GM18502 (cell line): ENCODE results near the gene TBC1D10A.
"Not testable (repeated sequence)": the region's sequence is repeated elsewhere in the genome, so short reads cannot be mapped to it uniquely, and the experiment has no call there.

Experiments used
- ATAC-seq: cut with Tn5 transposase; IDR thresholded peaks from one replicate; pipeline ENCODE4 v1.9.1; 2021; ENCODE audit warnings: mild to moderate bottlenecking; ENCODE audit not compliant: unreplicated experiment, poor library complexity

TBC1D10A gene

DNA sequence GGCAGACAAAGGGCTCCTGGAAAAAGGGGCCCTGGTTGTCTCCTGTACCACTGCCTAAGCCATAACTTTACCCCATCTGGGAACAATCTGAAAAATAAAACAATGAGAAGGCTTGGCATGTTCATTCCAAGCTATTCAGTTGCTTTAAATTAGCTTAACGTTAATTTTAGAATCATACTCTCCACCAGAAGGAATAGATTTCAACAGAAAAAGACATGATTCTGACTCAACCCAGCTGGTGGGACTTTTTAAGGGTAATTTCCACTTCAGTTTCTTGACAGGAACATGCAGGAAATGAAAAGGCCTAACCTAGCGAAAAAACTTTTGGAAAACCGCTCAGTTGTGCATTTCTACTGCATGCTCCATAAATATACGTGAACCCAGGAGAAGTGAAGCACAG is 22.1 kb upstream of the TBC1D10A start:
- ATAC-seq = no peak

DNA sequence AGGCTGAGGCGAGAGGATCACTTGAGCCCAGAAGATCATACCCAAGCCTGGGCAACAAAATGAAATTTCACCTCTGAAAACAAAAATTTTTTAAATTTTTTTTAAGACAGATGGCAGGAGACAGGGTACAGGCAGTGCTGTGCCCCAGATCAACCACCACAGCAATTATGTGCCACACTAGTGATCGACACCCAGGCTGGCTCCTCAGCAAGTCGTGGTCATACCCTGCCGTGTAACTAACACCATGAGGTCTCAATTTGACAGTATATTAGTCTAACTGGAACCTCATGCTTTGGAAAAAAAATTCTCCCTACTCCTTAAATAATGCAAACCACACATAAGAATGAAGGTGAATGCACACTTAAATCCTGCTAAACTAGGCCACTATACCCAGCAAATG is 21.7 kb upstream of the TBC1D10A start:
- ATAC-seq = no peak

DNA sequence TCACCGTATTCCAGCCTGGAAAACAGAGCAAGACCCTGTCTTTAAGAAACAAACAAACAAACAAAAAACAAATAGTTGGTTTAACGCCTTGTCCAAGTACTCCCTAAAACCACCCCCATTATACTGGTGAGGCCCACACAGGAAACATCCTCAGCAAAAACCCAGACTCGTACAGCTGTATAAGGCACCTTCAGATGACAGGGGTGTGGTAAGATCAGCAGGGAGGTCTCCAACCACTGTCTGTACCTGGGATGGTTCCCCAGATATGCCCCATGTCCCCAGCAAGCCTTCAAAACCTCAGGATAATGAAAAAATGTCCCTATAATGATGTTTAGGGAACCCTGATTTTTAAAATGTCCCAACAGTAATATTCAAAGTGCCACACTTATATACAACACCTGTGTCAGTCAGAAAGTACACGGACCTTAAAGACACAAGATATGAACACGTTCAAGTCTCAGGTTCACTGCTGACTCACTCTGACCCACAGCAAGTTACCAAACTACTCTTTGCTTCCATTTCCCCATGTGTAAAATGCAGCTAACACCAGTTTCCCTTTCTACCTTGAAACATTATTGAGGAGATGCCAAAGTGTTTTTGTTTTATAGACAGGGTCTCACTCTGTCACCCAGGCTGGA is 20.6 kb upstream of the TBC1D10A start:
- ATAC-seq = no peak

DNA sequence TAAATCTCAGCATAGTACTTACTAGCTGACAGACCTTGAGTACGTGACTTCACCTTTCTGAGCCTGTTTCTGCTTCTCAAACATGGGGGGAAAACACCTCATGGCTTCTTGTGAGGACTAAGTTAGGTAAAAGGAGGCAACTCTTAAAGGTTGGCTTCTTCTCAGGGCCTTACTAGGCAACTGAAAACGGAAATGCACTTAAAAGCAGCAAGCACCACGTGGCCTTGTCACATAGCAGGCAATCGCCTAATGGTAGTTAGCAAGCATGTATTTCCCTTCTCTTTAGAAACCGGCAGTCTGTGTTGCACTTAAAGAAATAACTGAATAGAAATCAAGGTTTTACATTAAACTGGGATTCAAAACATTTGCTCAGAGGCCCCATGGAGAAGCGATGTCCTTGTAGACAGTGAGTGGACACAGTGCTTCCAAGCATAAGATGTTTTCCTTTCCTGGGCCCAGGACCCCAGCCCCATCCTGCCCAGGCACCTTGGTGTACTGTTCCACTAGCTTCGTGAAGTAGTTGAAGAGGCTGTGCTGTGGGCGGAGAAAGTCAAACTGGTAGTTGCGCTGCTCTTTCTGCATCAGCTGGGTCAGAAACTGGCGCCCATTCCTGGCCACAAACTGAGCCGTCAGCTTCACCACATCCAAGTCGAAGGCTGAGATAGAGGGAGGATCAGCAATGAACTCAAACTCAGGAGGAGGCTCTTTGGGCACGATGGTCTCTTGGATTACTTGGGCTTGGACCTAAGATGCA is 17.9 kb upstream of the TBC1D10A start:
- no peak for ATAC-seq

DNA sequence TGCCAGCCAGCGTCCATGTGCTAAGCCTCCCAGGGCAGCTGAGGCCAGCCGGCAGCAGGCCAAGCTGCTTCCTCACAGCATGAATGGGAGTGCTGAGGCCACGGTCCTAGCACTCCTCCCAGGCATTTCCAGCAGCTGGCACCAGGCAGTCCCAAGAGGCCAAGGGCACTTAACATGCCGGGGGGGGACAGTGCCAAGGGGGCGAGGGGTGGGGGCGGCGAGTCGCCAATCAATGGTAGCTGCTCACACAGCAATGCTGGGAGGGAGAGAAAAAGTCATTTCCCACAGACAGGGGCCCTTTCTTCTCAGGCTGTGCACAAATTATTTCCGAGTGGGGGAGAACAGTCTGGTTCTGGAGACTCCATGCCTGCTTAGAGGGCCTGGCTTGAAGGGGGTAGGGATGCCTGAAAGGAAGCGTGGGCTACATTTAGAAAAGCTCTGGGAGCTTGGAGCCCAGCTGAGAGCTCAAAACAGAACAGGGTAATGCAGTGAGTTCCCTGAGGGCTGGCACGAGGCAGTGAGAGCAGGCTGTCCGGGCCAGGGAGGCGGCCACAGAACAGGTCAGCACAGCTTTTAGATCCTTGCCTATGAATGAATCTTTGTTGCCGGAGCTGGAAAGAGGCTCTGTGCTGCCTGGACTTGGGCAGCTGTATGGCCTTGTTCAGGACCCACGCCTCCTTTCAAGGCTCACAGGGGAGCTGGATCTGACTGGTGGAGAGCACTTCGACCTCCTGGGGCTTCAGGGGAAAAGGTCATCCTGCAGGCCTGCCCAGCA is 14.4 kb upstream of the TBC1D10A start:
- no peak for ATAC-seq

DNA sequence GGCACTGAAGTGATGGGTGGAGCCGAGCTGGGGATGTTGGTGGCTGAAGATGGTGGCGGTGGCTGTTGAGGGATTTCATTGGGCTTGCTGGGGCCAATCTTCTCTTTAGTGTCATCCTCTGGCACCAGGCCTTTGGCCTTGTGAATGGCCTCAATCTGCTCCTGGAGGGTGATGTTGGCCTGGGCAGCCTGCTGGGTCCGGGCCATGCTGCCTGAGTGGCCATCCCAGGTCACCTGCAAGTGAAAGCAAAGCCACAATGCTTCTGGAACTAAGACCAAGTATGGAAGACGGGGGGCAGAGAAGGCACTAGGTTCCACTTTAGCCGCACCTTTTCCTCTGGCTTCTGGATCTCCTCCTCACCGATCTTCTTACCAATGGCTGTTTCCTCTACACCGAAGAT is 12.1 kb upstream of the TBC1D10A start:
- ATAC-seq = no peak

DNA sequence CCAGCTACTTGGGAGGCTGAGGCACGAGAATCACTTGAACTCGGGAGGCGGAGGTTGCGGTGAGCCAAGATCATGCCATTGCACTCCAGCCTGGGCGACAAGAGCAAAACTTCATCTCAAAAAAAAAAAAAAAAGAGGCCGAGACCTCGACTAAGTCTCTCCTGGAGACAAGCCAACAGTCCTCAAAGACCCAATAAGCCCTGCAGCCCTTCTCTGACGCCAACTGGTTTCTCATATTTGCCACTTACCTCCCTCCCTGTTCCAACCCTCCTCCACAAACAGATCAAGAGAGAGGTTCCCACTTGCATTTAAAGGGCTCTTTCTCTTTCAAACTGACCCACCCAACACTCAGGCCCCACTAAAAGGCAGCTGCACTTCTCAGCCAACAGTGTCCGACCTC is 11.6 kb upstream of the TBC1D10A start:
- not testable (repeated sequence) for ATAC-seq

DNA sequence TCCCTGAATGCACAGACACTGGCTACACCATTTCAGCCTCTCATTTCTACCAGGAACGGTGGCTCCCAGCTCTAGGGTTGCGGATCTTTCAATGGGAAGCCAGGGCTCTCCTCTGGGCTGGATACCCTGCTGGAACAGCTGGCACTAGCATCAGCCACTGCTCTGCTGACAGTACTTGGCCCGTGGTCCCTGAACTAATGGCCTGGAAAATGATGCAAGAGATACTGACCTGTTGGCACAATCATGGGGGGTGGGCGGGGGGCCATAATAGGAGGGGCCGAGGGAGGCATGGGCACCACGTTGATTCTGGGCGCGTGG is 10.7 kb upstream of the TBC1D10A start:
- ATAC-seq = no peak

DNA sequence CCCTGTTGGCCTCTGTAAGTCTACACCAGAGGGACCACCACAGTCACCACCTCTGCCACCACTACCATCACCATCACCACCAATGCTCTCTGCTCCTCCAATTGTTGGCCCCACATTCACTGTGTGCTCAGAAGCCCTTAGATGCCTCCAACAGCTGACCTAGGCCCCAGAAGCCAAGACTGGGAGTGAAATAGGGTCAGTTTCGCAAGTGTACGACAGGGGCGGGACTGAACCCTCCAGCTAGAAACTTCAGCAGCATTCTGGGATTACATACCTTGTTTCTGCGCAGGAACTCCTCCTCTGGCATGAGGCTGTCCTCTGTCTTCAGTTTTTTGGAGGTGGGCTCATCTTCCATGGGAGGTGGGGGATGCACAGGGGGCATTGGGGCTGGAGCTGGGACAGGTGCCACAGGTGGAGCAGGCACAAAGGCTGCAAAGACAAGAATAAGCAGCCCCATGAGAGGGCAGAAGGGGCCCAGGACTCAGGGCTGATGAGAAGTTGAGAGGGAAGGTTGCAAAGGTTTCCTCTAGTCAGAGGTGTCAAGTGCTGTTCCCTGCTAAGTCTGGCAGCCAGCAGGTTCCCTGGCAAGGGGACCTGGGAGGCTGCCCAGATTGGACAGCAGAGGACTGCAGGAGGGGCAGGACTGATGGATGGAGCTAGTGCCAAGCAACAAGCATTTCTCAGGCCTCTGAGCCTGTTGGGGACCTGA is 10.2 kb upstream of the TBC1D10A start:
- no peak for ATAC-seq

DNA sequence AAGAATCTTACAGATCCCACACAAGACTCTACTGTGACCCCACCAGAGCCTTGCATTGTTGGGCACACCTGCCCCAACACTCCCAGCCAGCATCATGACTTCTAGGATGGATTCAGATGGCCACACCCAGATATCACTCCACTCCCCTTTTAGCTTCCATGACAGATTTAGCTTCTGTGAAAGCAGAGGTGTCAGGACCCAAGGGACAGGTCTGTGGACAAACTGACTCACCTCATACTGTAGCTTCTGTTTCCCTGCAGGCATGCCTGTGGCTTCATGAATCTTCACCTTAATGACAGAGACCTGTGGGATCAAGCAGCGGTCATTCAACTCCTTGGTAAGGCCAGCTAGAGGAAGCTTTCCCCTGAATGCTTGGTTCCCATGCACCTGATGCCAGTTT is 8.5 kb upstream of the TBC1D10A start:
- no peak for ATAC-seq

DNA sequence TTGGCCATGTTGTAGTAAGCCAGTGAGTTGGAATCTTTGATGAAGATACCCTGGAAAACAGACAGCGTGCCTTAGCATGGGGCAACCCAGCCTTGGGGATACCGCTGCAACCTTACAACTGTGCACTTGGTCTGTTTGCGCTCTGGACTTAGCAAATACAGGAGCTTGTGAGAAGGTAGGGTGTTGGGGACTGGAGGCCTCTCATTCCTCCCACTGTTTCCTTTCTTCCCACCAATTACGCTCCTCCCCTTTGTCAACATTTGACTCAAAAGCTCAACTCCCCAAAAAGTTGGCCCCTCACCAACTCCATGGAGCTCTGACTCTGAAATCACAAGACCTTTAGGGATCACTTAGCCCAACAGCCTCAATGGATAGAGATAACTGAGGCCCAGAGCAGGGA is 7.9 kb upstream of the TBC1D10A start:
- ATAC-seq = no peak

DNA sequence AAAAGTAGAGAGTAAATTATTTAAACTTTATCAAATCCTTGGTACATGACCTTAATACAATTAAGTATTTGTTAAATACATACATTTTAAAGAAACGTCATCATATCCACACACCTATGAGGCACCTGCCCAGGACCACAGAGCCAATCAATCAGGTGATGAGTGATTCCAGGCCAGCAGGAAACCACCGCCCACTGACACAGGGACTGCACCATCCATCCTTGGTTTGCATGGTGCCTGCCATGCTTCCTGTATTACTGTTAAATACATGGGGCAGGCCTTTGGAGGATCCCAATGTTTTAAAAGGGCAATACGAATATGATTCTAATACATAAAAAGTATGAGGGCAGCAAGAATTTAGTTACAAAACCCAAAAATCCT is 7.0 kb upstream of the TBC1D10A start:
- ATAC-seq = no peak

DNA sequence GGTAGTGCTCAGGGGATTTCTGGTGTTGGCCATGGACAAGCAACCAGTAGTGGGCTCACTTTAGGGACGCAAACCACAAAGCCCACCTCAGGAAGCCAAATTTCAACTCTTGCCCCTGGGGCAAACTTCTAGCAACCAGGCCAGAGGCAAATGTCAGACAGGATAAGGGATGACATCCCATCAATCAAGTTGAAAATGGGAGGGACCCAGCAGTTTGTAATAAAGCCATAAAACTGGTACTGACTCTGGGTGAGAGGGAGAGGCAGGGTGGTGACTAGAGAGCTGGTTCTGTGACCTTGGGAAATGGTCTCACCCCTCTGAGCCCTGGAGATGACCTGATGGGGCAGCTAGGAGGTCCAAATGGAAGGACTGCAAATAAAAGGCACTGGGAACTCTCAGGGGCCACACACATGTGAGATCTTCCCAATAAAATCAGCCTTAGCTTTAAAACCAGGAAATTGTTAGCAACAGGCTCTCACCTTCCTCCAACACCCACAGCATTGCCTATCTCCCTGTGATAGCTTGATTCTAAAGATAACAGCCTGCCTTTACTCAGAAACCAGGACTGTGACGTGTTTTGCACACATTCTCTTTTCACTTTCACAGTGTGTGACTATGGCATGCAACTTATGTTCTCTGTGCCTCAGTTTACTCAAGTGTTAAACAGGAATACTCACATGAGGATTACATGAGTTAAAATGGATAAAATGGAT is 6.4 kb upstream of the TBC1D10A start:
- no peak for ATAC-seq

DNA sequence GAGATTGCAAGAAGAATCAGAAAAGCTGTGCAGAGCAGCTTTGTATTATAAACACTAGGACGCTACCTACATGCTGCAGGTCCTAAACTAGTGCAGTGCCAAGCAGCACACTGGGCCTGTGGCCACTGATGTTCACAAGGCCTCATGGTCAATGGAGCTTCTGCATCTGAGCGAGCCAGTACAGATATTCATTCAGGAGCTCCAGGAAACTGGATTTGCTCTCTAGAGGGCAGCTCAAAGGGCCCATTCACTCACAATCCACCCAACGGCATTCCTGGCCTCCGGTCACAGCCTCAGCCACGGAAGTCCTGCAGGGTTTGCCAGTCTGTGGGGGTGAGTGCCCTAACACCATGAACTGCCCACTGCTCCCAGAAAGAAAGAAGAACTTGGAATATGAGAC is 5.8 kb upstream of the TBC1D10A start:
- ATAC-seq = no peak

DNA sequence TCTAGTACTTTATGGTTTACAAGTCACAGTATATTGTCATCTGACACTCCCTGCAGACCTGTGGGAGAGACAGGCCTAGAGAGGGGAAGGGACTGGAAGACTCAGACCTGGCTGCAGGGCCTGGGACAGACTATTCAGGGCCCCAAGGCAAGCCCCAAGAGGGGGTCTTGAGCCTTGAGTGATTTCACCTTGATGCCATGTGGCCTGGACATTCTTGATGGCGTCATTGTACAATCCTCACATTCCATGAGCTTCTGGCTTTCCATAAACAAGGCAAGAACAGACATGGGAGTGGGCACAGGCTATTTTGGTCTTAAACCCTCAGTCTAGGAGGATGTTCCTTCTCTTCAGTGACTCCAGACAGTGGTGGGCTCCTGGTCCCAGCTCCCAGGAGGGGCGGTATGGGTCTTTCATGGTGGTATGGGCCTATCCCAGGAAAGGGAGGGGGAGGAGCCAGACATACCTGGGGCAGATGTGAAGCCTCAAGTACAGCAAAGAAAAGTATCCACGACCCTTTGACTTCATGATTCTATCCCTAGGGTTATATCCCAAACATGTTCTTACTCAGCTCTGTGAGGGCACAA is 1.8 kb upstream of the TBC1D10A start:
- ATAC-seq = no peak

DNA sequence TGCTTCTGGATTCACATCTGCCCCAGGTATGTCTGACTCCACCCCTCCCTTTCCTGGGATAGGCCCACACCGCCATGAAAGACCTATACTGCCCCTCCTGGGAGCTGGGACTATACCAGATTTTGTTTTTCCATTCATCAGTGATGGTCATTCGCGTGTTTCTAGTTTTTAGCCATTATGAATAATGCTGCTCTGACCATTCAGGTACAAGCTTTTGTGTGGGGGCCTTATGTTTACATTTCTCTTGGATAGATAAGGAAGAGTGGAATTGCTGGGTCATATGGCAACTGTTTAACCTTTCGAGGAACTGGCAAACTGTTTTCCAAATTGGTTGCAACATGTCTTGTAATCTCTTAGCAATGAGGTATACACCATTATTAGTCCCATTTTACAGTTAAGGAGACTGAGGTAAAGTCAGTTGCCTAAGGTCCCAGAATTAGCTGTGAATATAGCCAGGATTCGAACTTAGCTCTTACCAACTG is 1.2 kb upstream of the TBC1D10A start:
- ATAC-seq = no peak

DNA sequence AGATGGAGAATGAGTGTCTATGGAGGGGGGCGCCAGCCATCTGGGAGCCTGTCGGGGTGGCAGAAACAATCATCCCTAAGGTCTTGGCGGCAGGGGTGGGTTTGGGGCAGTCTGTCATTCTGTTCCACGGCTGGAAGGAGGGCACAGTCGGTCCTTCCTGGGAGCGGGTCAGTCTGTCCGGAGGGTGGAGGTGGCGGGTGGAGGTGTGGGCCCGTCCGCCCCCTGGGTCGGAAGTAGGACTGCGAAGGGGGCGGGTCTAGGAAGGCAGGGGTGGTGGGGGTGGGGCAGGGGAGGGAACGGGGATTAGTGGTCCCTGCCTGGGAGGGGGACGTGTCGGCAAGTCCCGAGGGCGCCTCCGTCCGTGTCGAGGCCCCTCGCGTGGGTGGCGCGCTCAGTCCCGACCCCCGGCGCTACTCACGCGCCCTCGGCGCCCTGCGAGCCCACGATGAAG is 461 bp downstream of the TBC1D10A start:
- peak; percentile 30 for ATAC-seq

DNA sequence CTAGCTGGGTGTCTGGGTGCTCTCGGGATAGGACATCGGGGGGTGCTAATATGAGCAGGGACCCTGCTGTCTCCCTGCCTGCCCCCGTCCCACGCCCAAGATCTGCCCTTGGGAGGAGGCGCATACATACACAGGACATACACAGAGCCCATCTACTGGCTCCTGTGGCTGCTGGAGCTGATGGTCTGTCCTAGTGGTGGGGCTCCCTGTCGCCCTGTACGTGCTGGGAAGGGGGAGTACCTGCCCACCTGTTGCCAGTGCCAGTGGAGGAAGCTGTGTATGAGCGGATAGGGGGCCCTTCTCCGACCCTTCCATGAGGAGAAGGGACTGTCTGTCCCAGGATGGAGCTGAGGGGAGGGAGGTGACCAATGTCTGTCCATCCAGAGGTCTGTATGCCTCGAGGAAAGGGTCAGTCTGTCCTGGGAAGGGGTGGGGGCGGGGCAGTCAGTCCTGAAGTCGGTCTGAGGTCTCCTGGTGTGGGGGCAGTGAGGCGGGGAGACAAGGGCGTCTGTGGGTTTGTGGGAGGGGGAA is 952 bp downstream of the TBC1D10A start:
- no peak for ATAC-seq

DNA sequence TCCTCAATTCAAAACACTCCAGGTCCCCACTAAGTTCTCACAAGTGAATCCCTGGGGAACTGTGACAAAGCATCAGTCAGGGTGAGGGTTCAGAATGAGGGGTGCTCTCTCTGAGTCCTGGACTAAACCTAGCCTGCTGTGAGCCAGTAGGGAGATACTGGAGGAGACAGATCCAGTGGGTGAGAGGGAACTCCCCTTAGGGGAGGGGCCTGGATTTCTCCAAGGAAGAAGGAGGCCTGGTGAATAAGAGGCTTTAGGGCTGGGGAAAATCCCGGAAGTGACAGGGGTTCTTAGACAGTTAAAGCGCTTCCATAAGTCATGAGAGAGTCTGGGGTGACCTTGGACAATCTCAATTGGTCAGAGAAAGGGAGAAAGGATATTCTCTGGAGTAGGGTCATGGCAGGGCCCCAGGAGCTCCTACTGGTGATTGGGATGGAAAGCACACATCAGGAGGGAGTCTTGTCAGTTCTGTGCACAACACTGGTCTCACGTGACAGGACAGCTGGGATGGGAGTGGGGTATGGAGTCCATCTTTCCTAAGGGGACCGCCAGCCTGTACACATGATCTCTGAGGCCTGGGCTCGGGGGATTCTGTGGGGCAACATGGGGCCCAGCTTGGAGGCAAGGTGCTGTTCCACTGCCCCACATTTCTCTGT is 1.5 kb downstream of the TBC1D10A start:
- ATAC-seq = no peak
